SU-DHL-6 (cell line): ENCODE measurements around the gene PLXNC1.

Experiments
- CTCF ChIP-seq: fragments of 200-600 bp; sonication (generic); IDR thresholded peaks from one replicate; pipeline ENCODE4 v1.5.1; 2017; ENCODE audit warnings: antibody characterized with exemption, mild to moderate bottlenecking, low read length, moderate library complexity; ENCODE audit not compliant: insufficient read depth, poor library complexity, severe bottlenecking
- EZH2phosphoT487 ChIP-seq: fragments of 200-600 bp; sonication (generic), shearing (Covaris generic); conservative IDR thresholded peaks from 2 replicates; pipeline ENCODE4 v1.6.1; 2018; ENCODE audit warnings: mild to moderate bottlenecking, antibody characterized with exemption, low read length, moderate library complexity, mixed read lengths

GRCh38 chr12:94308612-94309011, 160.2 kb downstream of the PLXNC1 start:
- TF ChIP-seq CTCF: no peak
- no peak for TF ChIP-seq EZH2phosphoT487
